Activated naive CD4-positive, alpha-beta T cell treated with Interleukin-2 at 50 U/mL for 16 hours (primary cell): ENCODE data around the gene LIPA.
"Not testable (repeated sequence)": the region's sequence is repeated elsewhere in the genome, so short reads cannot be mapped to it uniquely, and the experiment has no call there.

Experiments used
- DNase-seq: peaks from one replicate; pipeline ENCODE4 v3.0.0-alpha.2; 2020

The LIPA gene

GRCh38 chr10:89269433-89270152 is 18.0 kb upstream of the LIPA start:
- no peak for DNase-seq

- no peak for DNase-seq
Measured at GRCh38 chr10:89266721-89267453, 15.3 kb upstream of the LIPA start.

- DNase-seq: no peak
Measured at GRCh38 chr10:89263531-89263930, 12.0 kb upstream of the LIPA start.

- DNase-seq: no peak
Measured at GRCh38 chr10:89263091-89263490, 11.5 kb upstream of the LIPA start.

- no peak for DNase-seq
Measured at GRCh38 chr10:89262086-89263051, 10.8 kb upstream of the LIPA start.

- no peak for DNase-seq
Measured at GRCh38 chr10:89258881-89259280, 7.3 kb upstream of the LIPA start.

GRCh38 chr10:89257581-89257980 is 6.0 kb upstream of the LIPA start:
- DNase-seq: no peak

GRCh38 chr10:89256962-89257361 is 5.4 kb upstream of the LIPA start:
- DNase-seq: no peak

GRCh38 chr10:89256340-89256739 is 4.8 kb upstream of the LIPA start:
- no peak for DNase-seq

- DNase-seq: no peak
Measured at GRCh38 chr10:89255793-89256192, 4.2 kb upstream of the LIPA start.

- not testable (repeated sequence) for DNase-seq
Measured at GRCh38 chr10:89255091-89255579, 3.6 kb upstream of the LIPA start.

GRCh38 chr10:89252225-89252585 is 630 bp upstream of the LIPA start:
- no peak for DNase-seq

GRCh38 chr10:89250865-89251408 is 638 bp downstream of the LIPA start:
- DNase-seq: no peak

- no peak for DNase-seq
Measured at GRCh38 chr10:89248990-89249389, 2.6 kb downstream of the LIPA start.

GRCh38 chr10:89247623-89248022 is 4.0 kb downstream of the LIPA start:
- DNase-seq: not testable (repeated sequence)

GRCh38 chr10:89245802-89246201 is 5.8 kb downstream of the LIPA start:
- DNase-seq: no peak

GRCh38 chr10:89242840-89243568 is 8.6 kb downstream of the LIPA start:
- no peak for DNase-seq

GRCh38 chr10:89242345-89242684 is 9.3 kb downstream of the LIPA start:
- DNase-seq: no peak

GRCh38 chr10:89241486-89242344 is 9.9 kb downstream of the LIPA start:
- no peak for DNase-seq

GRCh38 chr10:89241026-89241425 is 10.5 kb downstream of the LIPA start:
- DNase-seq: no peak

- DNase-seq: no peak
Measured at GRCh38 chr10:89240519-89240918, 11.1 kb downstream of the LIPA start.
